HL-60 (cell line): ENCODE measurements around the gene CCDC90B.

Experiments
- DNase-seq, 2 experiments: peaks; one replicate each; pipeline ENCODE4 v3.0.0-alpha.2; 2010 to 2020; ENCODE audit warnings: low read depth in 1 of 2, low spot score in 1 of 2
- H3K27ac ChIP-seq: fragments of 250-450 bp; sonication (Bioruptor Pico); replicated peaks from 2 replicates; pipeline ENCODE4 v1.5.1; 2020; ENCODE audit warnings: mild to moderate bottlenecking, moderate library complexity
- H3K27me3 ChIP-seq: fragments of 250-450 bp; sonication (Bioruptor Pico); 2 replicates; pipeline ENCODE4 v1.5.1; 2021; ENCODE audit warnings: mild to moderate bottlenecking, moderate library complexity; ENCODE audit not compliant: insufficient read depth, poor library complexity, severe bottlenecking
- H3K4me3 ChIP-seq: replicated peaks from 2 replicates; pipeline ENCODE4 v1.5.1; 2011; ENCODE audit warnings: mild to moderate bottlenecking, control low read depth, low read length; ENCODE audit not compliant: insufficient read depth
- CTCF ChIP-seq: IDR thresholded peaks from one replicate; pipeline ENCODE4 v1.5.1; 2011; ENCODE audit warnings: low read length, control low read depth, inconsistent platforms; ENCODE audit not compliant: insufficient read depth
- GABPA ChIP-seq: IDR thresholded peaks from 2 replicates; pipeline ENCODE4 v1.6.1; 2012; ENCODE audit warnings: low read depth
- POLR2AphosphoS5 ChIP-seq: IDR thresholded peaks from 2 replicates; pipeline ENCODE4 v1.6.1; 2012; ENCODE audit warnings: low read depth
- REST ChIP-seq: IDR thresholded peaks from 2 replicates; pipeline ENCODE4 v1.6.1; 2012; ENCODE audit warnings: low read depth; ENCODE audit not compliant: insufficient replicate concordance
- SPI1 ChIP-seq: IDR thresholded peaks from 2 replicates; pipeline ENCODE4 v1.6.1; 2012; ENCODE audit warnings: low read depth, mild to moderate bottlenecking, borderline replicate concordance

Gene CCDC90B

GRCh38 chr11:83280256-83280655 is 5.9 kb downstream of the CCDC90B start:
- no peak overlapping the region for H3K27ac ChIP-seq
- no peaks in the 10 kb centered on the region for H3K27me3 ChIP-seq
- DNase-seq = no peak
- H3K4me3 ChIP-seq = no peak overlapping the region
- no peak for TF ChIP-seq POLR2AphosphoS5
- TF ChIP-seq SPI1 = no peak
- TF ChIP-seq CTCF = no peak
- no peak for TF ChIP-seq GABPA
- TF ChIP-seq REST = no peak

DNA sequence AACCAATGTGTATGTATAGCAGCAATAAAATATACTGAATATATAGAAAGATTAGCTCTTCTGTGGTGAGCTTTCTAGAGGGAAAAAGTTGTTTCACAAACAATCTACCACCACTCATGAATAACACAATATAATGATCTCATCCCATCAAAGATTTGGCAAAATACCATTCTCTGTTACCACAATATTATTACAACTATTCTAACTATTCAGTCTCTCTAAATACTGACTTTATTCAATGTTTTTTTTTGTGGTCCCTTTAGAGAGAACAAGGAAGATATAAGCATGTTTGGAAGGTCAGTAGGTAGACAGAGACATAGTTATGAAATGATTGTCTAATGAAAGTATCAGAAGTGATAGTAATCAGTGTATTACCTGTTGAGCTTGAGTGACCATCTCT is 7.8 kb downstream of the CCDC90B start:
- no peaks in the 10 kb centered on the region for H3K27me3 ChIP-seq
- H3K27ac ChIP-seq = no peak overlapping the region
- TF ChIP-seq SPI1 (no peak), GABPA (no peak), CTCF (no peak), REST (no peak), POLR2AphosphoS5 (no peak)
- H3K4me3 ChIP-seq = no peak overlapping the region
- no peak for DNase-seq

DNA sequence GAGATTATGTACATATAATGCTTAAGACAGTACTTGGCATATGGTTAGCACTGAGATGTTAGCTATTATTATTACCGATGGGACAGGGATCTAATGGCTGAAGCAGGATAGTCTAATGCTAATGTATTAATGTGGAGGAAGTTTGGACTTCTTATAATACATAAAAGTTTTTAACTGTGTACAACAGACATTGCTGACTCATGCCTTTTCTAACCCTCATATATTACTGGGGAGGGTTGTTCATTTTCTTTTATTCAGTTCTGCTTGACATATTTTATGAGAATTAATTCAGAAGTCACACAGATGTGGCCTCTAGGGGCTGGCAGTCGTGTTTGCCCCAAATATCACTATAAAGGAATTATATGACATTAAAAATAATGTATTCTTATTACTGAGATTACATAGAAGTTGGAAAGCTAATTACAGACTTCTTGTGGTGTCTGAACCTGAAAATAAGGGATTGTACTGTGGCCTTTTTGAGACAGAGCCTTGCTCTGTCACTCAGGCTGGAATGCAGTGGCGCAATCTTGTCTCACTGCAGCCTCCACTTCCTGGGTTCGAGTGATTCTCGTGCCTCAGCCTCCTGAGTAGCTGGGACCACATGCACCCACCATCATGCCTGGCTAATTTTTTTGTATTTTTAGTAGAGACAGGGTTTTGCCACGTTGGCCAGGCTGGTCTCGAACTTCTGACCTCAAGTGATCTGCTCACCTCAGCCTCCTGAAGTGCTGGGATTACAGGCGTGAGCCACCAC is 10.1 kb downstream of the CCDC90B start:
- TF ChIP-seq POLR2AphosphoS5 = no peak
- TF ChIP-seq REST = no peak
- TF ChIP-seq SPI1 = no peak
- no peak for TF ChIP-seq CTCF
- no peak for TF ChIP-seq GABPA
- H3K27ac ChIP-seq = no peak overlapping the region
- no peak overlapping the region for H3K4me3 ChIP-seq
- H3K27me3 ChIP-seq = no peaks in the 10 kb centered on the region
- DNase-seq = no peak
